ENCODE measurements around the gene TMCC1.

DNA sequence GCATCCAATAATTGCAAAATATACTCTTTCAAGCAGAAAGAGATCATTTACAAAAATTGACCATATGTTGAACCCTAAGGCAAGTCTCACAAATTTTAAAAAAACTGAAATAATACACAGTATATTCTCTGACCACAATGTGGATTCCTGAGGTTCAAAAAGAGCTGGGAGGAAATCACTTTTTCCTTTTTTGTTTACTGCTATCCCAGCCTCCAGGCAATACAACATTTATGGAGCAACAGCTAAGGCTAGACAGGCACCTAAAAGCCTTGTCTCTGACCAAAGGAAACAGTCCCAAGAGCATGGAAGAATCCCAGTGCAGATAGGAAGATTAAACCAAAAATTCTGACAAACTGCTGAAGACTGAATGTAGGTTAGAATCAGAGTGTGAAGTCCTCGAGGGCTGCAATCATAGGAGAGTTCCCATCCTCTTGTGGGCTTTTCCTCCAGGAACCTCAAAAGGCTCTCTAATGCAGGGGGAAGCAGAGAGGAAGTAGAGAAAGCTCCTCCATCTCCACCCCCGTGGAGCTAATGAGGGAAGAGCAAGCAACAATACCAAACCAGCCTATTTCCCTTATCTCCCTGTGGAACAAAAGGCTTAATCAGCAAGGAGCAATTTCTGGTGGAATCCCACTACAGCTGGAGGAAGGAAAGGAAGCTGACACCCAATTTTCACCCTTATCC is 57.0 kb downstream of the TMCC1 start:
- no peak for TF ChIP-seq POLR2A (IDR thresholded peaks at IDR 0.05)
- TF ChIP-seq, protein P1, sequence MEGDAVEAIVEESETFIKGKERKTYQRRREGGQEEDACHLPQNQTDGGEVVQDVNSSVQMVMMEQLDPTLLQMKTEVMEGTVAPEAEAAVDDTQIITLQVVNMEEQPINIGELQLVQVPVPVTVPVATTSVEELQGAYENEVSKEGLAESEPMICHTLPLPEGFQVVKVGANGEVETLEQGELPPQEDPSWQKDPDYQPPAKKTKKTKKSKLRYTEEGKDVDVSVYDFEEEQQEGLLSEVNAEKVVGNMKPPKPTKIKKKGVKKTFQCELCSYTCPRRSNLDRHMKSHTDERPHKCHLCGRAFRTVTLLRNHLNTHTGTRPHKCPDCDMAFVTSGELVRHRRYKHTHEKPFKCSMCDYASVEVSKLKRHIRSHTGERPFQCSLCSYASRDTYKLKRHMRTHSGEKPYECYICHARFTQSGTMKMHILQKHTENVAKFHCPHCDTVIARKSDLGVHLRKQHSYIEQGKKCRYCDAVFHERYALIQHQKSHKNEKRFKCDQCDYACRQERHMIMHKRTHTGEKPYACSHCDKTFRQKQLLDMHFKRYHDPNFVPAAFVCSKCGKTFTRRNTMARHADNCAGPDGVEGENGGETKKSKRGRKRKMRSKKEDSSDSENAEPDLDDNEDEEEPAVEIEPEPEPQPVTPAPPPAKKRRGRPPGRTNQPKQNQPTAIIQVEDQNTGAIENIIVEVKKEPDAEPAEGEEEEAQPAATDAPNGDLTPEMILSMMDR (IDR thresholded peaks at IDR 0.05): no peak

Data from thyroid gland (tissue), 4 donors.